DOHH2 (cell line): ENCODE measurements around the gene ITGA2B.

Experiments used
- H3F3A ChIP-seq: fragments of 200-600 bp; sonication (generic), shearing (Covaris generic); 2 replicates; pipeline ENCODE4 v1.6.0; 2016; ENCODE audit warnings: antibody characterized with exemption, mild to moderate bottlenecking; ENCODE audit not compliant: control insufficient read depth, insufficient read depth
- H3K27ac ChIP-seq: fragments of 200-600 bp; sonication (generic); 2 replicates; pipeline ENCODE4 v1.5.1; 2014; ENCODE audit warnings: low read depth, mild to moderate bottlenecking, low read length, moderate library complexity
- H3K27me3 ChIP-seq: fragments of 200-600 bp; sonication (generic); 2 replicates; pipeline ENCODE4 v1.6.1; 2014; ENCODE audit warnings: mild to moderate bottlenecking, low read length, mixed read lengths; ENCODE audit not compliant: control insufficient read depth
- H3K36me3 ChIP-seq: fragments of 200-600 bp; sonication (generic); 2 replicates; pipeline ENCODE4 v1.6.1; 2014; ENCODE audit warnings: mild to moderate bottlenecking, low read length, moderate library complexity, mixed read lengths; ENCODE audit not compliant: control insufficient read depth
- H3K4me1 ChIP-seq: fragments of 200-600 bp; sonication (generic); 2 replicates; pipeline ENCODE4 v1.6.1; 2014; ENCODE audit warnings: mild to moderate bottlenecking, low read length, mixed read lengths; ENCODE audit not compliant: control insufficient read depth
- H3K4me2 ChIP-seq: fragments of 200-600 bp; sonication (generic); 2 replicates; pipeline ENCODE4 v1.6.0; 2014; ENCODE audit warnings: mild to moderate bottlenecking, low read length, moderate library complexity
- H3K4me3 ChIP-seq: fragments of 200-600 bp; sonication (generic); 2 replicates; pipeline ENCODE4 v1.5.1; 2014; ENCODE audit warnings: mild to moderate bottlenecking, low read length, mixed read lengths
- H3K79me2 ChIP-seq: fragments of 200-600 bp; sonication (generic); 2 replicates; pipeline ENCODE4 v1.6.1; 2014; ENCODE audit warnings: mild to moderate bottlenecking, low read length, mixed read lengths; ENCODE audit not compliant: control insufficient read depth
- H3K9me2 ChIP-seq: fragments of 200-600 bp; sonication (generic); replicated peaks from 2 replicates; pipeline ENCODE4 v1.6.1; 2014; ENCODE audit warnings: mild to moderate bottlenecking, low read length, mixed read lengths; ENCODE audit not compliant: control insufficient read depth
- H3K9me3 ChIP-seq: fragments of 200-600 bp; sonication (generic); 2 replicates; pipeline ENCODE4 v1.6.1; 2014; ENCODE audit warnings: antibody characterized with exemption, low read length, mixed read lengths; ENCODE audit not compliant: control insufficient read depth, insufficient read depth
- H4K20me1 ChIP-seq: fragments of 200-600 bp; sonication (generic); 2 replicates; pipeline ENCODE4 v1.6.0; 2014; ENCODE audit warnings: low read depth, mild to moderate bottlenecking, antibody characterized with exemption, low read length, moderate library complexity; ENCODE audit not compliant: control insufficient read depth, insufficient read depth
- EZH2phosphoT487 ChIP-seq: fragments of 200-600 bp; sonication (generic); IDR thresholded peaks from 2 replicates; pipeline ENCODE4 v1.6.1; 2017; ENCODE audit warnings: borderline replicate concordance, mild to moderate bottlenecking, antibody characterized with exemption, low read length, moderate library complexity, mixed read lengths
- TF ChIP-seq, protein P1 (sequence below): fragments of 200-600 bp; sonication (generic); IDR thresholded peaks from one replicate; pipeline ENCODE4 v1.5.1; 2014; ENCODE audit warnings: antibody characterized with exemption, mild to moderate bottlenecking, low read depth, low read length; ENCODE audit not compliant: poor library complexity, severe bottlenecking

Gene ITGA2B

DNA sequence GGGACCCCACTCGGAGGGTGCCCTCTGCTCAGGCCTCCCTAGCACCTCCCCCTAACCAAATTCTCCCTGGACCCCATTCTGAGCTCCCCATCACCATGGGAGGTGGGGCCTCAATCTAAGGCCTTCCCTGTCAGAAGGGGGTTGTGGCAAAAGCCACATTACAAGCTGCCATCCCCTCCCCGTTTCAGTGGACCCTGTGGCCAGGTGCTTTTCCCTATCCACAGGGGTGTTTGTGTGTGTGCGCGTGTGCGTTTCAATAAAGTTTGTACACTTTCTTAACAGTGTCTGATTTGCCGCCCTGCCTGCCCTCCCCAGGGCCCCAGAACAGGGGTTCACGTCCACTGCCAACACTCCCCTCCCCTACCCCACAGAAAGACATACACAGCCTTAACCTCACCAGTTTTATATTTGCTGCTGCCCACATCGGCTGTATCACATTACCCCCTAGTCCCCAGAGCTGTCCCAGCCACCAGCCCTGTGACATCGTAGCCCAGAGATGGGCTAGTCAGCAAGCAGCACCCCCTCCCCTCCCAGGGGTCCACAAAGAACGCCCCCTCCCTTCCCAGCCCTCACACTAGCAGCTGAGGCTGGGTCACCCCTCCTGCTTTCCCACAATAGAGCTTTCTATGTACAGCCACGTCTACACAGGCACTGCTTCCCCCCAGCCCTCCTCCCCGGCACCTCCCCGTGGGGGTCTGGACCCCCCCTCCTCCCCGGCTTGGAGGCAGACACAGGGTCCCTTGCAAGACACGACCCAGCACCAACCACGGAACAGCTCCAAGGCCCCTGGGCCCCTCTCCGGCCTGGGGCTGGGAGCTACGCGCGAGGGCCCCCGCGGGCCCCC is 36.4 kb downstream of the ITGA2B start:
- Histone ChIP-seq H3K79me2 (peaks cover 8% of the 10 kb centered on the region), H3K27me3 (peaks cover 14% of the 10 kb centered on the region; the same call in 1 of the 2 replicates), H3K36me3 (peaks cover 50% of the 10 kb centered on the region), H3K27ac (no peak overlapping the region), H3K4me3 (no peak overlapping the region), H3K4me1 (peaks cover 22% of the 10 kb centered on the region), H4K20me1 (no peaks in the 10 kb centered on the region), H3K9me3 (no peaks in the 10 kb centered on the region), H3F3A (peaks cover 4% of the 10 kb centered on the region), H3K4me2 (peak overlapping the region; percentile 12; the same call in 1 of the 2 replicates), H3K9me2 (no peaks in the 10 kb centered on the region)
- no peak for TF ChIP-seq EZH2phosphoT487
- TF ChIP-seq, protein P1, sequence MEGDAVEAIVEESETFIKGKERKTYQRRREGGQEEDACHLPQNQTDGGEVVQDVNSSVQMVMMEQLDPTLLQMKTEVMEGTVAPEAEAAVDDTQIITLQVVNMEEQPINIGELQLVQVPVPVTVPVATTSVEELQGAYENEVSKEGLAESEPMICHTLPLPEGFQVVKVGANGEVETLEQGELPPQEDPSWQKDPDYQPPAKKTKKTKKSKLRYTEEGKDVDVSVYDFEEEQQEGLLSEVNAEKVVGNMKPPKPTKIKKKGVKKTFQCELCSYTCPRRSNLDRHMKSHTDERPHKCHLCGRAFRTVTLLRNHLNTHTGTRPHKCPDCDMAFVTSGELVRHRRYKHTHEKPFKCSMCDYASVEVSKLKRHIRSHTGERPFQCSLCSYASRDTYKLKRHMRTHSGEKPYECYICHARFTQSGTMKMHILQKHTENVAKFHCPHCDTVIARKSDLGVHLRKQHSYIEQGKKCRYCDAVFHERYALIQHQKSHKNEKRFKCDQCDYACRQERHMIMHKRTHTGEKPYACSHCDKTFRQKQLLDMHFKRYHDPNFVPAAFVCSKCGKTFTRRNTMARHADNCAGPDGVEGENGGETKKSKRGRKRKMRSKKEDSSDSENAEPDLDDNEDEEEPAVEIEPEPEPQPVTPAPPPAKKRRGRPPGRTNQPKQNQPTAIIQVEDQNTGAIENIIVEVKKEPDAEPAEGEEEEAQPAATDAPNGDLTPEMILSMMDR = no peak

DNA sequence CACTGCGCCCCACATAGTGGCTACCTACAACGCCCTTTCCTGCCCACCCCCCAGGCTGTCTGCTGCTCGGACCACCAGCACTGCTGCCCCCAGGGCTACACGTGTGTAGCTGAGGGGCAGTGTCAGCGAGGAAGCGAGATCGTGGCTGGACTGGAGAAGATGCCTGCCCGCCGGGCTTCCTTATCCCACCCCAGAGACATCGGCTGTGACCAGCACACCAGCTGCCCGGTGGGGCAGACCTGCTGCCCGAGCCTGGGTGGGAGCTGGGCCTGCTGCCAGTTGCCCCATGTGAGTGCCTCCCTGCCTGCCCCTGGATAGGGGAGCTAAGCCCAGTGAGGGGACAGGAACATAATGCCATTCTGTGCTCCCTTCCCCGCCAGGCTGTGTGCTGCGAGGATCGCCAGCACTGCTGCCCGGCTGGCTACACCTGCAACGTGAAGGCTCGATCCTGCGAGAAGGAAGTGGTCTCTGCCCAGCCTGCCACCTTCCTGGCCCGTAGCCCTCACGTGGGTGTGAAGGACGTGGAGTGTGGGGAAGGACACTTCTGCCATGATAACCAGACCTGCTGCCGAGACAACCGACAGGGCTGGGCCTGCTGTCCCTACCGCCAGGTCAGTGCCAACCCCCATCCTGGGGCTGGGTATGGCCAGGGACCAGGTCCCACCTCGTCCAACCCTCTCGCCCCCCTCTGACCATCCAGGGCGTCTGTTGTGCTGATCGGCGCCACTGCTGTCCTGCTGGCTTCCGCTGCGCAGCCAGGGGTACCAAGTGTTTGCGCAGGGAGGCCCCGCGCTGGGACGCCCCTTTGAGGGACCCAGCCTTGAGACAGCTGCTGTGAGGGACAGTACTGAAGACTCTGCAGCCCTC is 37.3 kb downstream of the ITGA2B start:
- Histone ChIP-seq H3K27ac (no peak overlapping the region), H3K79me2 (peaks cover 8% of the 10 kb centered on the region), H4K20me1 (no peaks in the 10 kb centered on the region), H3K4me3 (no peak overlapping the region), H3K9me2 (no peaks in the 10 kb centered on the region), H3K36me3 (peaks cover 50% of the 10 kb centered on the region), H3K9me3 (no peaks in the 10 kb centered on the region), H3K4me2 (no peak overlapping the region), H3K27me3 (peaks cover 14% of the 10 kb centered on the region; the same call in 1 of the 2 replicates), H3K4me1 (peaks cover 31% of the 10 kb centered on the region), H3F3A (peaks cover 13% of the 10 kb centered on the region)
- no peak for TF ChIP-seq EZH2phosphoT487
- TF ChIP-seq, protein P1 = no peak

DNA sequence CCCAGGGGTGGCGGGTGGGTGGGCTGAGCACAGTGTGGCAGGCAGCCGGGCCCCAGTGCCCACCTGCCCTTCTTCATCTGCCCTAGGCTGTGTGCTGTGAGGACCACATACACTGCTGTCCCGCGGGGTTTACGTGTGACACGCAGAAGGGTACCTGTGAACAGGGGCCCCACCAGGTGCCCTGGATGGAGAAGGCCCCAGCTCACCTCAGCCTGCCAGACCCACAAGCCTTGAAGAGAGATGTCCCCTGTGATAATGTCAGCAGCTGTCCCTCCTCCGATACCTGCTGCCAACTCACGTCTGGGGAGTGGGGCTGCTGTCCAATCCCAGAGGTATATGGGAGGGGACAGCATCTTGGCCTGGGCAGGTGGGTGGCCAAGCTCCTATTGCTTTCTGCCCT is 38.0 kb downstream of the ITGA2B start:
- peaks cover 11% of the 10 kb centered on the region for H3K79me2 ChIP-seq
- no peaks in the 10 kb centered on the region for H3K9me3 ChIP-seq
- peaks cover 10% of the 10 kb centered on the region; the same call in 1 of the 2 replicates for H3K27me3 ChIP-seq
- H3K27ac ChIP-seq = no peak overlapping the region
- H3F3A ChIP-seq = peaks cover 18% of the 10 kb centered on the region
- H3K4me3 ChIP-seq = no peak overlapping the region
- no peak overlapping the region for H3K4me2 ChIP-seq
- no peaks in the 10 kb centered on the region for H3K9me2 ChIP-seq
- TF ChIP-seq EZH2phosphoT487 = no peak
- TF ChIP-seq, protein P1 = no peak
- no peaks in the 10 kb centered on the region for H4K20me1 ChIP-seq
- H3K36me3 ChIP-seq = peaks cover 50% of the 10 kb centered on the region
- H3K4me1 ChIP-seq = peaks cover 38% of the 10 kb centered on the region
